ENCODE results near the gene GCK.

DNA sequence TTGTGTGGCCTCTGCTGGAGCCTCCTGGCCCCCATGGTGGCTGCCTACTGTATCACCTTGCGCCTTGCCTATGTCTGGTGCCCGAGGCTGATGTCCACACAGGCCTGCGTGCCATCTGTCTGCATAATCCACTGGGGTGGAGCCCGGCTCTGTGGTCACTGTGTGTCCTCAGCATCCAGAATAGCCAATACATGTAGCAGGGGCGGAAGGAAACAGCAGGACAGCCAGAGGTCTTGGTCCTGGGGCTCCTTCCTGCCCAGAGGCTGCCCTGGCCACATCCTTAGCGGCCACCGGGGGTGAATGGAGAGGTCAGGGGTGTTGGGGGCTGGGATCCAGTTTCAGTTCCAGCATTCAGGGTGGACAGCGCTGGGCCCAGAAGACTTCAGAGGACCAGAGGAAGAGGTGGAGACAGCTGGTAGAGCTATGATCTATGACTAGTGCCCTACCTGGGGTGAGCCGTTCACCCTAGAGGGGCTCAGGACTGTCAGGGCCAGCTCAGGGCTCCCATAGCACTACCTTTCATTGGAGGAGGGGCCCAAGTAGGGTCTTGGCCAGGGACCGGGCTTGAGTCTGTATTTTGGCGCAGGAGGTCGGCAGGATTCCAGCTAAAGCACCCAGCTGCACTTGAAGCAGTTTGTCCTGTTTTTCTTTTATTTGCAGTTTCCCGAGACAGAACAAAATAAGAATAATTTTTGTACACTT is 27.4 kb upstream of the GCK start:
- TF ChIP-seq, protein P1, sequence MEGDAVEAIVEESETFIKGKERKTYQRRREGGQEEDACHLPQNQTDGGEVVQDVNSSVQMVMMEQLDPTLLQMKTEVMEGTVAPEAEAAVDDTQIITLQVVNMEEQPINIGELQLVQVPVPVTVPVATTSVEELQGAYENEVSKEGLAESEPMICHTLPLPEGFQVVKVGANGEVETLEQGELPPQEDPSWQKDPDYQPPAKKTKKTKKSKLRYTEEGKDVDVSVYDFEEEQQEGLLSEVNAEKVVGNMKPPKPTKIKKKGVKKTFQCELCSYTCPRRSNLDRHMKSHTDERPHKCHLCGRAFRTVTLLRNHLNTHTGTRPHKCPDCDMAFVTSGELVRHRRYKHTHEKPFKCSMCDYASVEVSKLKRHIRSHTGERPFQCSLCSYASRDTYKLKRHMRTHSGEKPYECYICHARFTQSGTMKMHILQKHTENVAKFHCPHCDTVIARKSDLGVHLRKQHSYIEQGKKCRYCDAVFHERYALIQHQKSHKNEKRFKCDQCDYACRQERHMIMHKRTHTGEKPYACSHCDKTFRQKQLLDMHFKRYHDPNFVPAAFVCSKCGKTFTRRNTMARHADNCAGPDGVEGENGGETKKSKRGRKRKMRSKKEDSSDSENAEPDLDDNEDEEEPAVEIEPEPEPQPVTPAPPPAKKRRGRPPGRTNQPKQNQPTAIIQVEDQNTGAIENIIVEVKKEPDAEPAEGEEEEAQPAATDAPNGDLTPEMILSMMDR (IDR thresholded peaks at IDR 0.05) = no peak
- no peak for TF ChIP-seq POLR2A (IDR thresholded peaks at IDR 0.05)

Measured in Peyer's patch (tissue), 4 donors.